D721Med (cell line): Measurements from ENCODE around the gene TAF5L.

ENCODE experiments used
- DNase-seq: peaks from one replicate; pipeline ENCODE4 v3.0.0; 2011; ENCODE audit warnings: low spot score; ENCODE audit not compliant: insufficient read length
- FAIRE-seq: peaks from 2 replicates; lab custom pipeline; 2011; peaks lifted over from hg19 to GRCh38; lab: Jason Lieb, UNC
- TF ChIP-seq, protein P1 (sequence below): IDR thresholded peaks from 2 replicates; pipeline ENCODE4 v1.5.1; 2012; ENCODE audit warnings: mild to moderate bottlenecking, control low read depth; ENCODE audit not compliant: insufficient read depth; ENCODE audit errors: missing control alignments

TAF5L gene

DNA sequence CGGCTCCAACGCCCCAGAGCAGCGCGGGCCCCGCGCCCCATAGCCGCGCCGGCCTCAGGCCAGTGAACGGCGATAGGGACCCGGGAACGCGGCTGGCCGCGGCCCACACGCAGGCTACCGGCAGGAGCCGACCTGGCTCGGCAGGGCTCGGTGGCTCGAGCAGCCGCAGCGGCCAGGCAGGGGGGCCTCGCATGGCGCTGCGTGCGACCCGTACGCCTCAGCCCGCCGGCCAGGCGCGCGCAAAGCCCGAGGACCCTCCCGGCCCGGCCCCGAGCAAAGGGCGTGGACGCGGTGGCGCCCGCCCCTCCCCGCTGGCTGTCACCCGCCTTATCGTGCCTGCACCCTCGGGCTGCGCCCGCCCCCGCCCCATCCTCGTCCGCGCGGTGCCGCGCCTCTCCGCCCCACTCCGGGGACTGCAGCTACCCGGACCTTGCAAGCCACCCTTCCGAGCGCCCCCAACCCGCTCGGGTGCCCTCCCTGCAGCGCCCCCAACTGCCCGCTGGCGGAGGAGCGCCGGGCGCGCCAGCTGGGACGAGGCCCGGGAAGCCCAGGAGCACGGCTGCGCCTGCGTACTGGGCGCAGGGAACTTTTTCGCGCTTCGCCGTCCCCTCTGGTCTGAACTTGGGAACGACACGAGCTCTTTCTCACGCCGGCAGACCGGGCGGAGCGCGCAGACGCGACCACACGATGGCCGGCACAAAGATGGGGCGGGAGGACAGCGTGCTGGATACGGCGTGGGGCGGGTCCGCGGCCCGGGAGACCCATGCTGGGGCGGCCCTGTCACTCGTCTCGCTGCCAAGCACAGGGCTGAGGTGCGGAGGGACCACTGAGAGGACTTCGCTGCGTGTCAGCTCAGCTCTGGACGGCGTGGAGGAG lies 67.2 kb downstream of the TAF5L start, which contains the start of gene ABCB10:
Gene ABCB10 (minus strand): TSS at position 248 of the 876 bp plus-strand sequence. CDS start 55 bp downstream, at position 193.
- peak; percentile 96 for DNase-seq
- no peak for FAIRE-seq
- TF ChIP-seq, protein P1, sequence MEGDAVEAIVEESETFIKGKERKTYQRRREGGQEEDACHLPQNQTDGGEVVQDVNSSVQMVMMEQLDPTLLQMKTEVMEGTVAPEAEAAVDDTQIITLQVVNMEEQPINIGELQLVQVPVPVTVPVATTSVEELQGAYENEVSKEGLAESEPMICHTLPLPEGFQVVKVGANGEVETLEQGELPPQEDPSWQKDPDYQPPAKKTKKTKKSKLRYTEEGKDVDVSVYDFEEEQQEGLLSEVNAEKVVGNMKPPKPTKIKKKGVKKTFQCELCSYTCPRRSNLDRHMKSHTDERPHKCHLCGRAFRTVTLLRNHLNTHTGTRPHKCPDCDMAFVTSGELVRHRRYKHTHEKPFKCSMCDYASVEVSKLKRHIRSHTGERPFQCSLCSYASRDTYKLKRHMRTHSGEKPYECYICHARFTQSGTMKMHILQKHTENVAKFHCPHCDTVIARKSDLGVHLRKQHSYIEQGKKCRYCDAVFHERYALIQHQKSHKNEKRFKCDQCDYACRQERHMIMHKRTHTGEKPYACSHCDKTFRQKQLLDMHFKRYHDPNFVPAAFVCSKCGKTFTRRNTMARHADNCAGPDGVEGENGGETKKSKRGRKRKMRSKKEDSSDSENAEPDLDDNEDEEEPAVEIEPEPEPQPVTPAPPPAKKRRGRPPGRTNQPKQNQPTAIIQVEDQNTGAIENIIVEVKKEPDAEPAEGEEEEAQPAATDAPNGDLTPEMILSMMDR: peak; percentile 90

DNA sequence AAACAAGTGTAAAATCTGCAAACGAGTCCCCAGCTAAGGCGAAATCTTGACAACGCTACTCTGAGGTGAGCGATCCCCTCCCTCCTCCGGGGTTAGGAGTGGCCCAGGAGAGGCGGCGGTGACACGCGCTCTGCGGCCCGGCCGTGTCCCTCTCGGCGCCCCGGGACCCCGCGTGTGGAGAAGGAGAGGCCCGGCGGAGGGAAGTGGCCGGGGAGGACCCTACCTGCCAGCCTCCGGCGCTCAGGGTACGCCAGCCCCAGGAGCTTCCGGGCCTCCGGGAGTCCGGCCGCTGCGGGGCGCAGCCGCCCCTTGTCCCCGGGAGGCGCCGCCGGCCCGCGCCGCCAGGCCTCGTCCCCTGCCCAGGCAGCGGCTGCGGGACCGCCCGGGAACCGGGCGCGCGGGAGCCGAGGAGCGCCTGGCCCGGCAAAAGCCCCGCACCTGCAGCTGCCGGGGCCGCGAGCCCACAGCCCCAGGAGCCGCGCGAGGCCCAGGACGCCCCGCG lies 68.0 kb downstream of the TAF5L start:
- TF ChIP-seq, protein P1: peak; percentile 16
- FAIRE-seq (no peak), DNase-seq (no peak)

DNA sequence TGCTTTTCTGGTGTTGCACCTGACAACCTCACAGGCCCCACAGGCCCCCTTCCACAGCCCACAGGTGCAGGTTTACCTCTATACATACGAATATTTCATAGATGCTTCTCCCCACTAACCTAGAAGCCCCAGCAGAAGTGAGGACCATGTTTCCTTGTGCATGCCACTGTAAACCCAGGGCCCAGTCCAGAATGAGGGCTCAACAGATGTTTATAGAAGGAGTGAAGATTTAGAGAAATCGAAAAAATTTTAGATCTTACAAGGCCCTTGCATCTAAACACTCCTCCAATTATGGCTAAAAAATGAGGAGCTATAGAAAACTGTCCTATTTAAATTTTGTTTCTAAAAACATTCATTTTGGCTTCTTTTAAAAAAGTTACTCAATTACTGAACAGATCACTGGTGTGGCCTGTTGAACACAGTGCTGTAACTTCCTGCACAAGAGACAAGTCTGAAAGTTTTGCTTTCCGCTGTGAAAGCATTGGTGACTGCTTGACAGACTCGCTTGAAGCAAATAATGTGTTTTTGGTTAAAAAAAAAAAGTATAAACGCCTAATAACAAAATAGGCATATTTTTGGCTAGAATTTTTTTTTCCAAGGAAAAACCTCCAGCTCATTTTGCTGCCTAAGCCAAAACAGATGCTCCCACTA lies 68.6 kb downstream of the TAF5L start:
- FAIRE-seq (no peak), DNase-seq (no peak)
- TF ChIP-seq, protein P1: no peak

DNA sequence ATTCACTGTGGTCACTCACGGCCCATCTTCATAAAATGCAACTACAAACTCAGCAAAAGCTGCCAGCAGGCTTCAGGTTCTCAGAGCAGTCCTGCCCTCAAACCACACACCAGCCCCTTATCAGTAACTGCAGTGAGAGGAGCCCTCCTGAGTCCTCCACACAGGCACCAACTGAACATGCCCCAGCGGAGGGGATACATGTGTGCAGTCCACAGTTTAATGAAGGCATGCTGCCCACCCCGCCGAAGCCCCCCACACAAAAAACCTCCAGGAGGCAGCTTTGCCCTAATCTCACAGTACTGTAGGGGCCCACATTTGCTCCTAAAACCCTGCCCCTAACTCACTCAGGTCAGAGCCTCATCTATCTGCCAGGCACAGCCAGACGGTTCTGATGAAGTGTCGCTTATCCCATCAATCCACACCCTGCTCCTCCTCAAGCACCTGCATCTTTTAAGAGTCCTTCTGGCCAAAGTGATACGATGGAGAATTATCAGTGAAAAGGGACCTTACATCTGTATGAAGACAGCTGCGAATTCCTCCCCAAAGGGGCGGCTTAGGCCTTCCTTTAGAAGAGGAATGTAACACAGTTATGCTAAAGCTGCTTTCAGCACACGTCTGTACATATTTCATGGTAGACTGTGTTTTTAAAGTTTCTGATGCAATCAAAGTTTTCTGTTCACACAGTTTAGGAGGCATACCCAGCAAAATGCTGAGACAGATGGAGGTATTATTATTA lies 70.9 kb downstream of the TAF5L start:
- DNase-seq (no peak), FAIRE-seq (no peak)
- TF ChIP-seq, protein P1: no peak

DNA sequence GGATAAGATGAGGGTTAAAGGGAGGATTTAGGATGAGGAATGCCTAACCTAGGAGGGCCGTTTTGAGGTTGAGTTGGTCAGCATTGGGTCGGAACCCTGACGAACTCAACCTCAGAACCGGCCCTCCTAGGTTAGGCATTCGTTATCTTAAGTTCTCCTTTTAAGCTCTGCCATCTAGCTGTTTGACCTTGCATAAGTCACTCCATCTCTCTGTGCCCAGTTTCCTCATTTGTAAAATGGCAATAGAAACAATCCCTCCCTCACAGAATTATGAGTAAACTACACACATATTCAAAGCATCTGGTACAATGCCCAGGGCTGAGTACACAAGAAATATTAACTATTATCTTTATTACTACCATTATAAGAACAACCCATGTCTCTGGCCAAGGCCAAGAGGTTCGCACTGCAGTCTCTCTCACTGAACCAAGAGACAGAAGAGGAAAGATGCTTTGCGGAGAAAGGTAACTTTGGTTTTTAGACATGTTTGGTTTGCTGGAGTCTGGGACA lies 72.2 kb downstream of the TAF5L start:
- no peak for FAIRE-seq

DNA sequence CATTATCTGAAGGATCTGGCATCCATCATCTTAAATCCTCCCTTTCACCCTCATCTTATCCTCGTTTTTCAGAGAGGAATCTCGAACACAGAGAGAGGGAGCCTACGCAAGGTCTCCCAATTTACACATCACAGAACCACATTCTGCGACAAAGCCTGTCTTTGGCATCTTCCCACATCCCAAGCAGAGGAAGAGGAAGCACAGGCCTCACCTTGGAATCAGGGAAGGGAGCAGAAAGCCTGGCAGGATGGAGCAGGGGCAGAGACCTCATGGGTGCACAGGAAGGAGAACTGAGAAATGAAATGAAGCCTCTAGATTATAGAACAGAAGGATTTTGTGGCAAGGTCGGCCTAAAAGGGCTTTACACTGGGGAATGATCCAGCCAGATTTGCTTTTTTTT lies 73.2 kb downstream of the TAF5L start:
- TF ChIP-seq, protein P1: no peak
- no peak for FAIRE-seq

More for the DNA sequence above, 72.2 kb downstream of the TAF5L start:
- no peak for DNase-seq
- TF ChIP-seq, protein P1: no peak

More for the DNA sequence above, 73.2 kb downstream of the TAF5L start:
- DNase-seq: no peak
